ENCODE results near the gene PCDH17.

PCDH17 gene

GRCh38 chr13:57739089-57739488, 107.5 kb downstream of the PCDH17 start:
- no peak for TF ChIP-seq SIN3A (IDR thresholded peaks at IDR 0.05; ENCODE audit: borderline replicate concordance, insufficient read depth, low read length)
- TF ChIP-seq, protein P1, sequence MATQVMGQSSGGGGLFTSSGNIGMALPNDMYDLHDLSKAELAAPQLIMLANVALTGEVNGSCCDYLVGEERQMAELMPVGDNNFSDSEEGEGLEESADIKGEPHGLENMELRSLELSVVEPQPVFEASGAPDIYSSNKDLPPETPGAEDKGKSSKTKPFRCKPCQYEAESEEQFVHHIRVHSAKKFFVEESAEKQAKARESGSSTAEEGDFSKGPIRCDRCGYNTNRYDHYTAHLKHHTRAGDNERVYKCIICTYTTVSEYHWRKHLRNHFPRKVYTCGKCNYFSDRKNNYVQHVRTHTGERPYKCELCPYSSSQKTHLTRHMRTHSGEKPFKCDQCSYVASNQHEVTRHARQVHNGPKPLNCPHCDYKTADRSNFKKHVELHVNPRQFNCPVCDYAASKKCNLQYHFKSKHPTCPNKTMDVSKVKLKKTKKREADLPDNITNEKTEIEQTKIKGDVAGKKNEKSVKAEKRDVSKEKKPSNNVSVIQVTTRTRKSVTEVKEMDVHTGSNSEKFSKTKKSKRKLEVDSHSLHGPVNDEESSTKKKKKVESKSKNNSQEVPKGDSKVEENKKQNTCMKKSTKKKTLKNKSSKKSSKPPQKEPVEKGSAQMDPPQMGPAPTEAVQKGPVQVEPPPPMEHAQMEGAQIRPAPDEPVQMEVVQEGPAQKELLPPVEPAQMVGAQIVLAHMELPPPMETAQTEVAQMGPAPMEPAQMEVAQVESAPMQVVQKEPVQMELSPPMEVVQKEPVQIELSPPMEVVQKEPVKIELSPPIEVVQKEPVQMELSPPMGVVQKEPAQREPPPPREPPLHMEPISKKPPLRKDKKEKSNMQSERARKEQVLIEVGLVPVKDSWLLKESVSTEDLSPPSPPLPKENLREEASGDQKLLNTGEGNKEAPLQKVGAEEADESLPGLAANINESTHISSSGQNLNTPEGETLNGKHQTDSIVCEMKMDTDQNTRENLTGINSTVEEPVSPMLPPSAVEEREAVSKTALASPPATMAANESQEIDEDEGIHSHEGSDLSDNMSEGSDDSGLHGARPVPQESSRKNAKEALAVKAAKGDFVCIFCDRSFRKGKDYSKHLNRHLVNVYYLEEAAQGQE (IDR thresholded peaks at IDR 0.05; ENCODE audit: insufficient read depth in 1 of 2, low read depth in 2 of 2, low read length in 2 of 2): no peak
- TF ChIP-seq TAF1 (IDR thresholded peaks at IDR 0.05; ENCODE audit: borderline replicate concordance, insufficient read depth, low read length): no peak
- TF ChIP-seq FOXP2 (optimal IDR thresholded peaks at IDR 0.05; ENCODE audit: borderline replicate concordance, extremely low read depth, extremely low read length, insufficient read depth): no peak
- no peak for TF ChIP-seq POLR2AphosphoS5 (IDR thresholded peaks at IDR 0.05; ENCODE audit: low read depth, low read length)

GRCh38 chr13:57739543-57740190, 108.1 kb downstream of the PCDH17 start:
- no peak for TF ChIP-seq FOXP2 (optimal IDR thresholded peaks at IDR 0.05; ENCODE audit: borderline replicate concordance, extremely low read depth, extremely low read length, insufficient read depth)
- no peak for TF ChIP-seq TAF1 (IDR thresholded peaks at IDR 0.05; ENCODE audit: borderline replicate concordance, insufficient read depth, low read length)
- TF ChIP-seq SIN3A (IDR thresholded peaks at IDR 0.05; ENCODE audit: borderline replicate concordance, insufficient read depth, low read length): no peak
- TF ChIP-seq POLR2AphosphoS5 (IDR thresholded peaks at IDR 0.05; ENCODE audit: low read depth, low read length): no peak
- TF ChIP-seq, protein P1 (IDR thresholded peaks at IDR 0.05; ENCODE audit: insufficient read depth in 1 of 2, low read depth in 2 of 2, low read length in 2 of 2): no peak

DNA sequence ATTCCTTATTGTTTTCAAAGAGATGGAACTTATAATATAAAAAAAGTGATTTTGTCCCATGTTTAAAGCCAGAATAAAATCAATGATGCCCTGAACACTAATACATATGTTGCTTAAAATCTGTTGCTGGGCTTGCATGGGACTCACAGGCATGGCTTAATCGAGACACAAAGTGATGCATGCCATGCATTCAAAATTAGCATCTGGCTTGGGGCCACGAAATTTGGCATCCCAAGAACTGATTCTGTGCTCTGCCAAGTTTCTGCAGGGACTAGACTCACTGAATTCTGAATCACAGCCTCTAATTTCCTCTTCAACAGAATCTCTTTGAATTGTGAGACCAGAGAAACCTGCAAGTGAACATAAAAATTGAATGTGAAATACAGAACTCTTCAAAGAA, 109.2 kb downstream of the PCDH17 start:
- no peak for TF ChIP-seq POLR2AphosphoS5 (IDR thresholded peaks at IDR 0.05; ENCODE audit: low read depth, low read length)
- no peak for TF ChIP-seq SIN3A (IDR thresholded peaks at IDR 0.05; ENCODE audit: borderline replicate concordance, insufficient read depth, low read length)
- TF ChIP-seq FOXP2 (optimal IDR thresholded peaks at IDR 0.05; ENCODE audit: borderline replicate concordance, extremely low read depth, extremely low read length, insufficient read depth): no peak
- TF ChIP-seq, protein P1 (IDR thresholded peaks at IDR 0.05; ENCODE audit: insufficient read depth in 1 of 2, low read depth in 2 of 2, low read length in 2 of 2): no peak
- TF ChIP-seq TAF1 (IDR thresholded peaks at IDR 0.05; ENCODE audit: borderline replicate concordance, insufficient read depth, low read length): no peak

DNA sequence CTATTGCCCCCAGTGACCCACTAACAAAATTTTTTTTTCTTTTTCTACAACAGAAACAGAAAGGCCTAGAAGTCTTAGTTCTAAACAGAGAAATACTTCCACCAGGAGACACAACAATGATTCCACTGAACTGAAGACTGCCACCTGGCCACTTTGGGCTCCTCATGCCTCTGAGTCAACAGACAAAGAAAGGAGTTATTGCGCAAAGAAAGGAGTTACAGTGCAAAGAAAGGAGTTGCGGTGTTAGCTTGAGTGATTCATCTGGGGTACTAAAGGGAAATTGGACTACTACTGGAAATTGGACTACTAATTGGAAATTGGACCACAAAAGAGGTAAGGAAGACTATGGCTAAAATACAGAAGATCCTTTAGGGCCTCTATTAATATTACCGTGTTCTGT, 116.6 kb downstream of the PCDH17 start:
- TF ChIP-seq FOXP2 (optimal IDR thresholded peaks at IDR 0.05; ENCODE audit: borderline replicate concordance, extremely low read depth, extremely low read length, insufficient read depth) (no peak), TAF1 (IDR thresholded peaks at IDR 0.05; ENCODE audit: borderline replicate concordance, insufficient read depth, low read length) (no peak), POLR2AphosphoS5 (IDR thresholded peaks at IDR 0.05; ENCODE audit: low read depth, low read length) (no peak), SIN3A (IDR thresholded peaks at IDR 0.05; ENCODE audit: borderline replicate concordance, insufficient read depth, low read length) (no peak)
- TF ChIP-seq, protein P1 (IDR thresholded peaks at IDR 0.05; ENCODE audit: insufficient read depth in 1 of 2, low read depth in 2 of 2, low read length in 2 of 2): no peak

Measured in PFSK-1 (cell line).